HG03108 (cell line): Measurements from ENCODE around the gene ZFHX3.

Experiments used
- ATAC-seq: cut with Tn5 transposase; IDR thresholded peaks from one replicate; pipeline ENCODE4 v1.9.1; 2021; ENCODE audit warnings: moderate library complexity; ENCODE audit not compliant: unreplicated experiment

Gene ZFHX3

DNA sequence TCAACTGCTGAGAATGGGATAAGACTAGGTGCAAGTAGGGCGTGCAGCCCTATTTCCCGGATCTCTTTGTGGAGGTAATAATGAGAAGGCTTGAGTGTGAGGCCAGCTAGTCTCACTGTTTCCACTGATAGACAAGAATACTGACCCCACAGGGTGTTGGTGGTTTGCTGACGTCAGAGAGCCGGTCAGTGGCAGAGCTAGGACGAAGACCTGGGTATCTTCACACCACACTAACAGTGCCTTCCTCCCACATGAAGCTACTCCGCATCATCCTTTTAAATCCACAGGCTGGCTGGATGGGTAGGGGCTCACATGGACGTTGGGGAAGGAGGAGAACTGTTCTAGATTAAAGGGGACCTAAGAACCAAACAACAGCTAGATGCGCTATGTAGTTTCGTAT, 68.0 kb downstream of the ZFHX3 start:
- ATAC-seq, result no peak

DNA sequence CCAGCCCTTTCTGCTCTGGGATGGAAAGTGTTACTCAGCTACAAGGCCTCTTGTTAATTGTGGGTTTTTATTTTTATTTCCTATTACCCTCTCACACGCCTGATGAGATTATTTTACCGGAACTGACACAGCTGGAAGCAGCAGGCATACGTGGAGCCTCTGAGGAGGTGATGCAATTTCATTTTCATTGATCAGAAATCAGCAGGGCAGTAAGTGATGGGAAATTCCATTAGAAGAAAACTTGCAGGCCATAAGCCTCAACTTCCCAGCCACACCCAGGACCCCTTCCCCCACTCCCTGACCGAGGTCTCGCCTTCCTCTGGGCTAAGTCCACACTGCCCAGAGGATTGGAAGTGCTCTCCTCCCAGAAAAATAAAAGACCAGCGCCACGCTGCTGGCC, 69.7 kb downstream of the ZFHX3 start:
- no peak for ATAC-seq

DNA sequence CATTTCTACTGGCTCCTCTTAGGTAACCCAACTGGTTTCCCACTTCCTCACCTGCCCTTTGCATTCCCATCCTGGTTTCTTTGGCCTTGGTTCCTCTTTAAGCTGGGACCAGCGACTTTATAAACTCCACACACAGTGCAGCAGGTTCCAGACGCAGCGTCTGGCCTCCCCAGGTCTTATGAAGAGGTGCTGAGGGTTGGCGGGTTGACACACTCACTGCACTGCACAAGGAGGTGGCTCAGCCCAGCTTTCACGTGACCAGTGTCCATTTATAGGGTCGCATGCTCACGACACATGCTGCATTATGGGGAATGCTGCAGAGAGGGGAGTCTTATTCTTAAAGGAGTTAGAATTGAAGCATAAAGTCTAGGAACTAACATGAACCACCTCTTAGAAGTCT, 70.8 kb downstream of the ZFHX3 start:
- no peak for ATAC-seq

DNA sequence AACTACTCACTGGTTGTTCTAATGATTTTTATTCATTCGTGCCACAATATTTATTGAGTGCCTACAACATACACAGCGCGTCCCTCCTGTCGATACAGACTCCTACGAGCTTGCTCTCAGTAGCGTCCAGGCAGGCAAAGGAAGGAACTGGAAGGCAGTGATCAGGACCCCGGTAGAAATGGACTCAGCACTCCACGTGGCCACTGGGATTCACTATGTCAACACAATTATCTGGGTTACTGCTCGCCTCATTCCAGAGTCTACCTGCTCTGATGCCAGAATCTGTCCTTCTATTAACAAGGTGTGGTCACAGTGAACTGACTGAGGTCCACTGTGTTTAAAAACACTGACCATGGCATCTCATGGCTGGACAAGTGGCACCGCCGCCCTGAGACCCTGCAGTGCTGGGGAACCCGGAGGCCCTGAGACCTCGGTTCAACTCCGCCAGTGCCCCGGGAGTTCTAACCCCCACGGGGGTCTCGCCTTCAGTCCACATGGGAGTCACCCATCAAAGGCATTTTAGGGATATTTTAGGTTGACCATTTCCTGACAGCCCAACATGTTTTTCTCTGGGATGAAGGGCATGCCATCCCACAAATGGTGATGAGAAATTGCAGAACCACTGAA, 71.4 kb downstream of the ZFHX3 start:
- no peak for ATAC-seq

DNA sequence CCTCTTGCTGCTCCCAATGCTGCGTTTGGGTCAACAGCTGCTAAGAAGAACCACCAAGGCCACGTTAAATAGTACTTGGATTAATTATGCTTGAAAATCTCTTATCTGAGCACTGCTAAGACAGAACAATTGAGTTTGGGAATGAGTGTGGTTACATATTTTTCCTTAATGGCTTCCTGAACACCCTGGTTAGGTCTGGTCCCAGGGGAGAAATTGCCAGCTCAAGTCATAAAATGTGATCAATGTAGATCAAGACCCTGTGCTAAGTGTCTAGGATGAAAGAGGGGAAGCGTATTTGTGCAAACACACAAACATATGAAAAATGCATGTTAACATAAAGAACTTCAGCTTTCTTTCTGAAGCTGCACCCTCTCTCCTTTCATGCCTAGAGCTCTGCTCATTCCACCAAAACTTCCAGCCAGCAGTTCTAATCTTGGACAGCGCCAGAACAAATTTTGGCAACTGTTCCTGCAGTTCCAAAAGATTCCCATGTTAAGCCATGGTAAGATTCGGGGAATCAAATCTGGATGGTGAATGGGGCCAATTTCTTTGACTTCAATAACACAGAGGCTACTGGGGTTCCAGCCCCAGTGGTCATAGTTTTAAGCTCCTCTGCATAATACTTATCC, 72.0 kb downstream of the ZFHX3 start:
- no peak for ATAC-seq

DNA sequence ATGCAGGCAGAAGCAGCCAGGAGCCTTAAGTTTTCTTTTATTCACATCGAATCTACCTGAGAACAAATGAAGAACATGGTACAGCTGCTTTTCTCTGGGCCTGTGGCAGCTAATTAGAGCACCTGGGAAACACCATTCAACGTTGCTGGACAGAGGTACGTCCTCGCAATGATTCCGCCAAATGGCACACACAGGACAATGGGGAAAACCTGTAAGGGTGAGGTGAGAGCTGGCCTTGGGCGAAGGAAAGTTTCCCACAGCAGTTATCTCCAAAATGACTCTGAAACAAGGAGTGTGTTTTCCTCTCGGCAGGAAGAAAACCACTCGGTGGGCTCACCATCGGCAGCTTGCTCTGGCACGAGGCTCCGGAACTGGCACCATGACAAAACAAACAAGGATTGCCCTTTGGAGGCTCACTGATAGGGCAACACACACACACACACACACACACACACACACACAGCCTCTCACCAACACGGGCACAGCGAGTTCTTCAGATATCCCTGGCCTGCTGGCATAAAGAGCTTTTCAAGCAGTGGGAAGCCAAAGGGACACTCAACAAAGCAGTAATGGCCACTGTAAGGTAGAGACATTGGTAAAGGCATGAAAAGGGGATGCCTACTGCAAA, 73.7 kb downstream of the ZFHX3 start:
- no peak for ATAC-seq

DNA sequence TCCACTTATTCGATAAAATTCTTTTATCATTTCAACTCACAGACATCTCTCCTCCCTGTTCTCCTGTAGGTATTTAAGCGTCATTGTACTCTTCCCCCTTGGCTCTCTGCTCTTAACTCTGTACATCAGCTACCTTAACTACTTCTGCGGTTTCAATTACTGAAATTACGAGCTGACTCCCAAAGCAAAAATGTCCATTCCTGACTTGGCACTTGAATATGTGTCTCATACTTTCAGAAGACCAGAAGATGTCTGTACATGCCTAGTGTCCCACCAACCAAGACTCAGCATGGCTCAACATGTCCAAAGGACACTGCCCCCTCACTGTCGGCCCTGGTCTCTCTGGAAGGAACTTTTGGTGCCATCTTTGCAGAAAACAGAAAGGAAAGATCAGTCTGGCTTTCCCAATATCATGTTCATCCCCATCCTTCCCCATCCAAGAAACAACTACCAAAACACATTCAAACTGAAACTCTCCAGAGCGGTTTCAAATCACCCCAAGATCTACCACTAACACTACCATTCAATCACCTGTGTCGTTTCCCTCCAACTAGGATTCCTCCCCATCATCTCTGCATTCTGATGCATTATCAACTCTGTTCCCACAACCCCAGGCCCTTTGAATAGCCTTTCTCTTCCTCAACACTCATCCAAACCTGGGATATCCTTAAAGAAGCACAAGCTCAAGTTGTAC, 74.9 kb downstream of the ZFHX3 start:
- ATAC-seq, result no peak

DNA sequence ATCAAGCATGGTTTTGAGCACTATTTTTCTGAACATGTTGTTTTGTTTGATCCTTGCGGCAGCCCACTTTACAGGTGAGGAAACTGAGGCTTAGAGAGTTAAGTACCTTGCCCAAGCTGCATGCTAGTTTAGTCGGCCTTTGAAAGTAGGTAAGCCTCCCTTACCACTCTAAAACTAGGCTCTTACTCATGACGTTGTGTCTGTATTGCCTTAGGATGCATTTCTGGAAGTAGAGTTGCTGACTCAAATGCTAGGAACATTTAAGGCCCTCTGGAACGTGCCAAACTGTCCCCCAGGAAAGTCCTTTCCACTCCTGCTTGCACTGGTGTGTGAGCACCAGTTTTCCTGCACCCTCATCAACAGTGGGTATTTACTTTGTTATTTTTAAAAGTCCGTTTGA, 76.6 kb downstream of the ZFHX3 start:
- no peak for ATAC-seq

DNA sequence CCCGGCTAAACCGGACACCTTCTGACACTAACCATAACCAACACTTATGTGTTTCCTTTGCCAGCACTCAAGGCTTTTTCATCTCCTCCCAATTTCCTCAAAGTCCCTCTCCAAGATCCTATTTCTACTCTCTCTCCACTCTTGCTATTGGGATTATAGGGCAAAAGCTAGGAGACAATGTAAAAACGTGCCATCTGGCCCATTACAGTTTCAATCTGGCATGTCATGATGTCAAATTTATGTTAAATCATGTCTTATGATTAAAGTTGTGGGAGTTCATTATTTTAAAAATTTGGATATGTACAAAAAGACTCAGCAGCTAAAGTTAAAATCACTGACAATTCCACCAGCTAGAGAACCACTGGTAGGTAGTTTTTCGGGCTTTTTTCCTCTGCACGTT, 77.3 kb downstream of the ZFHX3 start:
- ATAC-seq, result no peak

DNA sequence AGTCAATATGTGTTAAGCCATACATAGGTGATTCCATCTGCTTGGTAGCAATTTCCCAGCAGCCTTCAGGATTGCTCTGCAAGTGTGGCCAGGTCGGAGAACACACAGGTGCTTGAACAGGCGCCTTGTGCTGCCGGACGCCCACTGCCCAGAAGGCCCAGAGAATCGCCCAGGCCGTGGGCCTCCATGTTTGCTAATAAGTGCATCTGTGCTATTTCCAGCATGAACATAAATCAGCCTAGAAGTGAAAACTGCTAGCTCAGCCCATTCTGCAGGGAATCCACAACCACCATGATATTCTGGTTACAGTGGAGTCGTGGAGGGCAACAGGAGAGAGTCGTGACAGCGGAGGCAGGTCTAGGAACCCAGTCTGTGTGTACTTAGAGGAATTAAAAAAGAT, 78.1 kb downstream of the ZFHX3 start:
- no peak for ATAC-seq

DNA sequence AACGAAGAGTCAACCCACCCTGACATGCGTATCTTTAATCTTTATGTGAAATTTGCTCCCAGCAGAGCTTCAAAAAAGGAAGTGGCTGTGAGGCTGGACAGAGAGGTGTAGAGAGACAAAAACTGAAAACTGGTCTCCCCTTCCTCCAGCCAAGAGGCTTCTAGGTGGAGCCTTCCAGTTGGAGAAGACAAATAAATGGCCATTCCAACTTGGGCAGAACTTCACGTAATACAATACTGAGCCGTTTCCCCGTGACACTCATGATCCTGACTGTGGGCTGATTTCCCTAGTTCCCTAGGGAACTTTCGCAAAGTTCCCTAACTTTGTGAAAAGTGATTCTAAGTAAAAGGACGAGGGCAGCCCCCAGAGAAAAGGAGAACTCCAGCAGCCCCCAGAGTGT, 78.8 kb downstream of the ZFHX3 start:
- no peak for ATAC-seq

DNA sequence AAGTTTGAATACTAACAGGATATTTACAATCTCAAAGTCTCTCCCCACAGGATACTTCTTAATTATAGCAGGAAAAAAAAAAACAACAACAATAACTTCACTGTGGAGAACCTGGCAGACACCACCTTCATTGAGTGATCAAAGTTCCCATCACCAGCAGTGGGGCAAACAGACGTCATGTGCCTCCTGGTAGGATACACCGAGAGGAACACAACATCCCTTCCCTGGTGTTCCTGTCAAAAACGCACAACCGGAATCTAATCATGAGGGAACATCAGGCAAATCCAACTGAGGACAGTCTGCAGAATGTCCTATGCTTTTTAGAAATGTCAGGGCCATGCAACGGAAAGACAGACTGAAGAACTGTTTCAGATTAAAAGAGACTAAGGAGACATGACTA, 80.0 kb downstream of the ZFHX3 start:
- ATAC-seq, result no peak

DNA sequence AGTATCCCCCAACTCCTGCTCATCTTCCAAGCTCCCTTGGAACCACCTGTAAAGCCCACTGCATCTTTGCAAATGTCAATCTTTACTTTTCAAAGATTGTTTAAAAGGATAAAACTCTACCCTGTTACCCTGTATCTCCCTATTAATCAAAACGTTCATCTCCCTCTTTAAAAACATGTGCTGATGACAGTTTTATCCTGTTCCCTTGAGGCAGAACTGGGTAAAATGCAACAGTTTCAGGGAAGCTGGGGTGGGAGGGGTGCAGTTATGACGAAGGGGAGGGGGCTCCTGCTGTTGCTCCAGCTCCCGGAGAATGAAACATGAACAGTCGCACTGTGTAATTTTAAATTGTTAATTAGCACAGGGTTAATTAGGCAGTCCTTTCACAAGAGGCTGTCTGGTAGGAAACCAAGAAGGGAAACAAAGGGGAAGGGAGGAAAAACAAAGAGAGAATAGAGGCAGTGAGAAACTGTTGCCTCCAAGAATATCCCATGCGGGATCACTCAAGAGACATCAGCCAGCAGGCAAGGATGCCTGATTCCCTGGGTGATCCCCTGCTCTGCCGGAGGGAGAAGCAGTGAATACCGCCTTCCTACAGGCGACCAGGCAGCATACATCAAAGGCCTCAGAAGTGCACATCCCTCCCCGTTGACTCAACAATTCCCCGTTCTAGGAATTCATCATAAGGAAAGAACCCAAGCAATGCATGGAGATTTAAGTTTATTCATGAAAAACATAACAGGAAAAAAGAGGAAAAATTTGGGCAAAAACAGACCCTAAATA, 84.2 kb downstream of the ZFHX3 start:
- ATAC-seq, result no peak

DNA sequence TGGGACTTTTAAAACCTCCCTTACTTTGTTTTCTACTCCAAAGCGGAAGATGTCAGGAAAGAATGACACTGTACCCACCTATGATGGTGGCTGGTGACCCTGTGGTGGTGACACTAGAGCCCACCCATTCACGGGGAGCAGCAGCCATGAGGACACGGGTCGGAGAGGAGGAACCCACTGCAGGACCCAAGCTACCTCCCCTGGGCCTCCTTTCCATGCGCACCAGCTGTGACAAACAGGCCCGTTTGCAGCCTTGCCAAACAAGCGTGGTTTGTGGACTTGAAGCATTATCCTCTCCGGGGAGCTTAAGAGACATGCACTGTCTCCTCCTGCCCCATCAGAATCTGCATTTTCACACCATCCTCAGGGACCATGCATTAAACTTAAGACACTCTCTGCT, 85.6 kb downstream of the ZFHX3 start:
- ATAC-seq, result no peak

DNA sequence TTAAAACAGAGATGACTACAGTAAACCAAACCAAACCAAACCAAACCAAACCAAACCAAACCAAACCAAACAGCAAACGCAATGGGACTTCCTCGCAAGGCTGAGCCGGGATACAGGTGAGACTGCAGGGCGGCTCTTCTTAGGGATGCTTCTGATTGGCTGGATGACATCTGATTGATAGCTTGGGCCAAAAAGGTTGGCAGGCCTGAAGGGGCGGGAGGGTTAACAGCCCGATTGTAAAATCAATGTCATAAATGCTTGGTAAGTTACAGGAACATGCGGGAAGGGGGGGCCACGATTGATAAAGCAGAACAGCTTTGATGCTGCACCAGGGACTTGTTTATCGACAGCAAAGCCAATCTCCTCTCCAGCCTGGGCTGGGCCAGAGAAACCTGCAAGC, 86.1 kb downstream of the ZFHX3 start:
- ATAC-seq, result no peak

DNA sequence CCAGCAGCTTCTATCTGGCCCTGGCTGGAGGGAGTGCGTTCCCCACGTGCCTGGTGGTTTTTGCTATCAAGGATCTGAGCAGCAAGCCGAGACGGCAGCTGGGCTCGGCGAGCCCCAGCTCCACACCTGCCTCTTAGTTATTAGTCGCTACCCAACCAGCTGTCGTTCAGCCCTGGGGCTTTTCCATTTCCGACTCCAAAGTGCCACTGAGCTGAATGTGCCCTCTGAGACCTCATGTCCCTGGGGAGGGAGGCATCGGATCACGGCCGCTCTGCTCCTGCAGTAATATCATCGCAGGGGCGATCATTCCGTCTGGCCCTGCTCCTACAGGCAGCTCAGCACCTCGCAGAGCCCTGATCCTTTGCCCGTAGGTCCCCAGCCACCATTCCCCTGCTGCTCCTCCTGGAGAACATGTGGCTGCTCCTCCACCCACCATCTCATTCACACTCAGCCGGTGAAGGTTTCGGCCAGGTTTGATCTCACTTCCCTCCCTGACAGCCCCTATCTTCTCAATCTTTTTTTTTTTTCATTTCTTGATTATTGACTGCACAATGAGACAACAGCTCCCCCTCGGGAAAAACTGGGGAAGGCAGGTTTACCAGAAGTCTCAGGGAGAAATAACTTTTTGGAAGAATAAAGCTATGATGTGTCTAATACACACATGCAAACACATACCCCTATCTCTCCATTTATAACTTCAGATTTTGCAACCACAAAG, 86.7 kb downstream of the ZFHX3 start:
- no peak for ATAC-seq

DNA sequence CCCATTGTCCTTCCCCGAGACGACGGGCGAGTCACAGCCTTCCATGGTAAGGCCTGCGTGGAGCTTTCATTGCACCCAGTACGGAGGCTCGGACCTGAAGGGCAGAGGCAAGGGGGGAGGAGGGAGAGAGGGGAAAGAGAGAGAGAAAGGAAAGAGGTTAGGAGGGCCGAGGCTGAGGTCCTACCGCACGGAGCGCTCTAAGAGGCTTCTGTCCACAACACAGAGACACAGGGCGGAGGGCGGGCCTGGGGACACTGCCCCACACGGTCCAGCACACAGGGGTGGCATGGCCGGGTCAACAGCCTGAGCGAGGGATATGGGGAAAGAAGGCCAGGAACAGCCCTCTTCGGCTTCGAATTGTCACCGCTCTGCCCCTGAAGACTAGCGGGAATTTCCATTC, 87.8 kb downstream of the ZFHX3 start:
- ATAC-seq, result no peak

DNA sequence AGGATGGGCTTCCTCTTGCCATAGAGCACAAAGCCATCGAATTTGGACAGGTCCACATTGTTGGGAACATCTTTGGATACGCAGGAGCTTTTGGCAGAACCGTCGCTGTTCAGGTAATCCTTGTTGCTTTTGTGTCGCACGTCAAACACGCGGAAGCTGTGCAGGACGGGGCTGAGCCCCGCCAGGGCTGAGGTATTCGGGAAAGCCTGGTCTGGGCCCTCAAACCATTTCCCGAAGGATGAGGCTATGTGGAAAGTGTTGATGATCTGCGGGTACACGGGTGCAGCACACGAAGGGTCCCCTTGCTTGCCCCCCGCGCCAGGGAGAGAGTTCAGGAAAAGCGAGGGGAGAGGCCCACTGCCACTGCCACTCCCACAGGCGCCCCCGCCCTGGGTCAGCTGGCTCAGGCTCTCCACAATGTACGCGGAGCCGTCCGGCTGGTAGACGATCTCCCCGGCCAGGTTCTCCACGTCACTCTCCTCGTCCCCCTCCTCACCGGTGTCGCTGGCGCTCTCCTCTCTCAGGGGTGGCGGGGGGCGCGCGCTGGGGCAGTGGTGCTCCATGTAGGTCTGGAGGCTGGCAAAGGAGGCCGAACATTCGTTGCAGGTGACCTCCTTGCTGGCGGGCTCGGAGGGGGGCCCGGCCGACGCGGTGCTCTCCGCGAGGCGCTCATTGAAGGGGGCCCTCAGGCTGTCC, 88.5 kb downstream of the ZFHX3 start:
- ATAC-seq, result no peak

DNA sequence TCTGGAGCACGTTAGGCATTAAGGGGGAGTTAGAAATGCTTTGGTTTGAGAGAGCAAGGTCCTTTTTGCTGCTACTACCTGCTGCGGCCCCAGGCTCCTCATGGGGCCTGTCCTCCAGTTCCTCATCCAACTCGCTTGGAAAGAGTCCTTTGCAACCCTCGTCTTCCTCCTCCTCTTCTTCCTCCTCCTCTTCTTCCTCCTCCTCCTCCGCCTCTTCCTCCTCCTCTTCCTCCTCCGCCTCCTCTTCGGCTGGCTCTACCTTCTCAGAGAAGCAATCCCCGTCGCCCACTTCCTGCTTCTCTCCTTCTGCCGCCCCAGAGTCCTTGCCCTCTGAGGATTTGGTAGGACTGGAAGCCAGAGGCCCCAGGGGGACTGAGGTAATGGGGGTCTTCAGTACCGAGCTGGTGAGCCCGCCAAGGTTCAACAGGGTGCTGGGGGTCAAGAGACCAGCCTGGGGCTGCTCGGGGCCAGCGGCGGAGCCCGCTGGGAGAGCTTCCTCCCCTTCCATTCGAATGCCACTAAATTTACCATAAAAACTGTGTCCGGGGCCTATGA, 89.3 kb downstream of the ZFHX3 start:
- no peak for ATAC-seq
